NAMALWA (cell line): ENCODE data around the gene SLC6A6.
A peak's percentile ranks its signal among the peaks of the same experiment; 100 is the strongest.

ENCODE experiments used
- DNase-seq: peaks from one replicate; pipeline ENCODE4 v3.0.0-alpha.2; 2015; ENCODE audit warnings: low spot score

SLC6A6 gene

GRCh38 chr3:14372587-14372986 lies 29.8 kb upstream of the SLC6A6 start:
- no peak for DNase-seq

GRCh38 chr3:14373753-14374376 lies 28.5 kb upstream of the SLC6A6 start:
- no peak for DNase-seq

- no peak for DNase-seq
Observed at GRCh38 chr3:14374444-14374883, 27.9 kb upstream of the SLC6A6 start.

- no peak for DNase-seq
Observed at GRCh38 chr3:14375192-14375591, 27.2 kb upstream of the SLC6A6 start.

GRCh38 chr3:14376348-14377043 lies 25.9 kb upstream of the SLC6A6 start:
- DNase-seq: no peak

GRCh38 chr3:14377044-14377837 lies 25.2 kb upstream of the SLC6A6 start:
- DNase-seq: no peak

- DNase-seq: no peak
Observed at GRCh38 chr3:14377838-14378169, 24.6 kb upstream of the SLC6A6 start.

- no peak for DNase-seq
Observed at GRCh38 chr3:14378415-14378814, 24.0 kb upstream of the SLC6A6 start.

- DNase-seq: peak; percentile 17
Observed at GRCh38 chr3:14379843-14380242, 22.6 kb upstream of the SLC6A6 start.

- DNase-seq: no peak
Observed at GRCh38 chr3:14386254-14386653, 16.2 kb upstream of the SLC6A6 start.

GRCh38 chr3:14388201-14388600 lies 14.2 kb upstream of the SLC6A6 start:
- no peak for DNase-seq

GRCh38 chr3:14389166-14389606 lies 13.2 kb upstream of the SLC6A6 start:
- no peak for DNase-seq

GRCh38 chr3:14389716-14390115 lies 12.7 kb upstream of the SLC6A6 start:
- peak; percentile 30 for DNase-seq

- DNase-seq: no peak
Observed at GRCh38 chr3:14391033-14391432, 11.4 kb upstream of the SLC6A6 start.

- no peak for DNase-seq
Observed at GRCh38 chr3:14392231-14392630, 10.2 kb upstream of the SLC6A6 start.

GRCh38 chr3:14392803-14393319 lies 9.5 kb upstream of the SLC6A6 start:
- no peak for DNase-seq

- DNase-seq: no peak
Observed at GRCh38 chr3:14393440-14394106, 8.8 kb upstream of the SLC6A6 start.

GRCh38 chr3:14396031-14396692 lies 6.2 kb upstream of the SLC6A6 start:
- no peak for DNase-seq

- DNase-seq: no peak
Observed at GRCh38 chr3:14397046-14397445, 5.4 kb upstream of the SLC6A6 start.

GRCh38 chr3:14397531-14397930 lies 4.9 kb upstream of the SLC6A6 start:
- DNase-seq: no peak

- no peak for DNase-seq
Observed at GRCh38 chr3:14397940-14398796, 4.2 kb upstream of the SLC6A6 start.
